Spleen (tissue), 7 donors: ENCODE results near the gene ZYX.

ENCODE experiments used
- CTCF ChIP-seq, 11 experiments: fragments of 200-600 bp in 7 of 11; fragments of 450-650 bp in 4 of 11; sonication (generic) in 4 of 11; IDR thresholded peaks in 8 of 11; conservative IDR thresholded peaks in 3 of 11; 1 replicate in 7 of 11; 2 replicates in 4 of 11; pipeline versions ENCODE4 v1.4.0 to v1.8.0; 2016 to 2021; ENCODE audit warnings: antibody characterized with exemption in 11 of 11, inconsistent platforms in 4 of 11, mild to moderate bottlenecking in 1 of 11
- POLR2A ChIP-seq, 3 donors: fragments of 450-650 bp; IDR thresholded peaks; one replicate each; pipeline ENCODE4 v1.5.1; 2017; ENCODE audit warnings: antibody characterized with exemption in 3 of 3, mild to moderate bottlenecking in 1 of 3
- POLR2AphosphoS5 ChIP-seq, 3 donors: sonication (generic); formaldehyde crosslinking; IDR thresholded peaks; one replicate each; pipeline ENCODE4 v1.5.1; 2017; ENCODE audit warnings: antibody characterized with exemption in 3 of 3
- donor health status: DM: no; HTN: no; CAD: no; lungs with moderate emphysema.
- donor health status: DM: no; HTN: no; CAD: no.
- donor health status: DM: no; HTN: no; CAD: no.

DNA sequence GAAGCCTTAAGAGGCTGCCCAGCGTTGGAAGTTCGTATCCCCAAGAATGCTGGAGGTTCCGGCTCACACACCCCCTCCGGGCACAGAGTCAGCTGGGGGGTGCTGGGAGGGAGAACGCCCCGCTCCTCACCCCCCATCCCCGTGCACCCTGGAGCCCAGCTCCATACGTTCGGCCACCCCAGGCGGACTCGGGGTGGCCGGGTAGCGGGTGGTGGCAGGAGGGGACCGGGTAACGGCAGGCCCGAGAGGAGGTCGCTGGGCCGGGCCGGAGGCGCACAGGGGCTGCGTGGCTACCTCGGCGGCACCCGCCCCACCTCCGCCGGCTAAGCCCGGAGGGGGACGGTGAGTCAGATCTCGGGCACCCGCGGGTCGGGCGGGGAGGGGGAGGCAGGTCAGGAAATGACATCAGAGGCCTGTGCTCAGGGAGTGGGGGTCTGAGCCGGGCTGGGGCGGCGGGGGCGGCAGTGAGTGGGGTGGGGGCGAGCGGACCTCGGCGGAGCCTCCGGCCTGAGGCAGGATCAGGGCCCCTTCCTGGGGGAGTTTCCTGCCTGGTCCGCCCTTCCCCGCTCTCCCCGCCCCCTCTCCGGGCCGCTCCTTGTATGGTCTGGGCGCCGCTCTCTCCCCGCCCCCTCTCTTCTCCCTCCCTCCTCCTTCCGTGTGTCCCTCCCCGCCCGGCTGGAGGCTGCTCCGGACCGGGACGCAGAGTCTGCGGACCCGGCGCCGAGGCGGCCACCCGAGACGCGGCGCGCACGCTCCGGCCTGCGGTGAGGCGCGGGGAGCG lies at the start of gene ZYX:
- TF ChIP-seq CTCF (IDR thresholded peaks at IDR 0.05 in 8 of 11, conservative IDR thresholded peaks at IDR 0.05 in 3 of 11) (no peak), POLR2A (IDR thresholded peaks at IDR 0.05) (peak; percentile 52 to 58 (median 55)), POLR2AphosphoS5 (IDR thresholded peaks at IDR 0.05) (peak; percentile 88 to 97 (median 90))
